ENCODE measurements around the gene KRT81. TPM values are rescaled to one million over a fixed set of nuclear protein-coding genes. Genes with fewer than 3 reads are reported as not detected.
A peak's percentile ranks its signal among the peaks of the same experiment; 100 is the strongest.

The KRT81 gene
- total RNA-seq, 1 donor from 2014 or later: not detected

- ATAC-seq: peak; percentile 79
- Histone ChIP-seq H3K36me3 (no peaks in the 10 kb centered on the region), H3K9me3 (no peaks in the 10 kb centered on the region), H3K27me3 (no peaks in the 10 kb centered on the region), H3K4me3 (no peak overlapping the region), H3K4me1 (peaks cover 34% of the 10 kb centered on the region), H3K27ac (peak overlapping the region; percentile 80)
- intact Hi-C loops (cut with DNase I): no loop called here
- DNase-seq: peak; percentile 84
- TF ChIP-seq, protein P1, sequence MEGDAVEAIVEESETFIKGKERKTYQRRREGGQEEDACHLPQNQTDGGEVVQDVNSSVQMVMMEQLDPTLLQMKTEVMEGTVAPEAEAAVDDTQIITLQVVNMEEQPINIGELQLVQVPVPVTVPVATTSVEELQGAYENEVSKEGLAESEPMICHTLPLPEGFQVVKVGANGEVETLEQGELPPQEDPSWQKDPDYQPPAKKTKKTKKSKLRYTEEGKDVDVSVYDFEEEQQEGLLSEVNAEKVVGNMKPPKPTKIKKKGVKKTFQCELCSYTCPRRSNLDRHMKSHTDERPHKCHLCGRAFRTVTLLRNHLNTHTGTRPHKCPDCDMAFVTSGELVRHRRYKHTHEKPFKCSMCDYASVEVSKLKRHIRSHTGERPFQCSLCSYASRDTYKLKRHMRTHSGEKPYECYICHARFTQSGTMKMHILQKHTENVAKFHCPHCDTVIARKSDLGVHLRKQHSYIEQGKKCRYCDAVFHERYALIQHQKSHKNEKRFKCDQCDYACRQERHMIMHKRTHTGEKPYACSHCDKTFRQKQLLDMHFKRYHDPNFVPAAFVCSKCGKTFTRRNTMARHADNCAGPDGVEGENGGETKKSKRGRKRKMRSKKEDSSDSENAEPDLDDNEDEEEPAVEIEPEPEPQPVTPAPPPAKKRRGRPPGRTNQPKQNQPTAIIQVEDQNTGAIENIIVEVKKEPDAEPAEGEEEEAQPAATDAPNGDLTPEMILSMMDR (IDR thresholded peaks at IDR 0.05): no peak
Measured at GRCh38 chr12:52280319-52280795, 11.0 kb downstream of the KRT81 start.

GRCh38 chr12:52279422-52280318 is 11.7 kb downstream of the KRT81 start:
- Histone ChIP-seq H3K27ac (peak overlapping the region; percentile 80), H3K9me3 (no peaks in the 10 kb centered on the region), H3K4me3 (no peak overlapping the region), H3K27me3 (no peaks in the 10 kb centered on the region), H3K36me3 (no peaks in the 10 kb centered on the region), H3K4me1 (peaks cover 34% of the 10 kb centered on the region)
- ATAC-seq (no peak), DNase-seq (no peak)
- TF ChIP-seq, protein P1 (IDR thresholded peaks at IDR 0.05): no peak
- intact Hi-C loops (cut with DNase I): no loop called here

GRCh38 chr12:52278575-52279421 is 12.5 kb downstream of the KRT81 start:
- Histone ChIP-seq H3K36me3 (no peaks in the 10 kb centered on the region), H3K4me3 (peak overlapping the region; percentile 8), H3K27ac (peak overlapping the region; percentile 80), H3K27me3 (no peaks in the 10 kb centered on the region), H3K9me3 (no peaks in the 10 kb centered on the region), H3K4me1 (peaks cover 34% of the 10 kb centered on the region)
- ATAC-seq (peak; percentile 89), DNase-seq (peak; percentile 91)
- intact Hi-C loops (cut with DNase I): no loop called here
- TF ChIP-seq, protein P1 (IDR thresholded peaks at IDR 0.05): peak; percentile 100

DNA sequence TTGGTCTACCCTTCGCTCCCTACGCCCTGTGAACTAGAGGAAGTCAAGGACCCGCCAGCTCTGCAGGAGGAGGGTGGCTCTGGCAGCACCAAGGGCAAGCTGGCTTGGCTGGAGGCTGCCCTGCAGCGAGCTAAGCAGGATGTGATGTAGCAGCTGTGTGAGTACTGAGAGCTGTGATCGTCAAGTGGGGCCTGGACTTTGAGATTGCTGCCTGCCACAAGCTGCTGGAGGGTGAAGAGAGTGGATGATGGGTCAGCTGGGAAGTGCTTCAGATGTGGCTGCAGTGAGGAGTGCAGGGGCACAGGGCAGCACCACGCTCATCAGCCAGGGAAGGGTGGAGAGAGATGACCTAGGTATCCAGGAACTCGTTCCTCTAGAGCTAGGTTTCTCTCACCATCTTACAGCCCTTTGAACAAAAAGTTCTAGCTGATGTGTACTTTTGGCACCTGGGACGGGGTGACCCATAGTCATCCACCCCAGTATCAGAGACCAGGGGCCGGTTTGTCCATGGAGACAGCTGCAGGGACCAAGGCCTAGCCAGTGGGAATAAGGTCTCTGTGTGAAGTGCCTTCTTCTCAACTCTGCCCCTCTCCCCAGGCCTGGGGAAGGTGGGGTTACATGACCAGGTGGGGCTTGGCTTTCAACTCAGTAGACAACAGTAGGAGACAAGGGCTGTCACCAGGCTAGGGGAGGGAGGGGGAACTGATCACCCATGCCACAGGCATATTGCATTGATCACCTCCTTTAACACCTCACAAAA is 13.7 kb downstream of the KRT81 start:
- Histone ChIP-seq H3K9me3 (no peaks in the 10 kb centered on the region), H3K4me3 (no peak overlapping the region), H3K4me1 (peaks cover 34% of the 10 kb centered on the region), H3K36me3 (no peaks in the 10 kb centered on the region), H3K27me3 (no peaks in the 10 kb centered on the region), H3K27ac (no peak overlapping the region)
- ATAC-seq: no peak
- DNase-seq: no peak
- intact Hi-C loops (cut with DNase I): no loop called here
- TF ChIP-seq, protein P1 (IDR thresholded peaks at IDR 0.05): no peak

- intact Hi-C loops (cut with DNase I): no loop called here
- ATAC-seq (no peak), DNase-seq (no peak)
- Histone ChIP-seq H3K9me3 (no peaks in the 10 kb centered on the region), H3K4me3 (no peak overlapping the region), H3K4me1 (peaks cover 22% of the 10 kb centered on the region), H3K27me3 (peaks cover 4% of the 10 kb centered on the region), H3K27ac (no peak overlapping the region), H3K36me3 (no peaks in the 10 kb centered on the region)
- TF ChIP-seq, protein P1 (IDR thresholded peaks at IDR 0.05): no peak
Measured at GRCh38 chr12:52275686-52276085, 15.6 kb downstream of the KRT81 start.
